ENCODE data around the gene ATP2A3.

- TF ChIP-seq CTCF (IDR thresholded peaks at IDR 0.05) = no peak
- TF ChIP-seq EZH2 (IDR thresholded peaks at IDR 0.05; ENCODE audit: borderline replicate concordance, insufficient read depth, low read depth, low read length, poor library complexity, severe bottlenecking) = no peak
These were observed 26.9 kb downstream of the ATP2A3 start for GRCh38 chr17:3937359-3937758.
